Head of caudate nucleus (tissue), 42 donors: ENCODE measurements around the gene INF2.
"Not testable (repeated sequence)": the region's sequence is repeated elsewhere in the genome, so short reads cannot be mapped to it uniquely, and the experiment has no call there.

Experiments used
- DNase-seq, 42 donors: peaks; one replicate each; pipeline versions ENCODE4 v3.0.0 to v3.0.0-alpha.2; 2020 to 2021; ENCODE audit warnings: mixed read lengths in 7 of 42
- intact Hi-C: fragments of 100-400 bp; cut with DNase I; formaldehyde crosslinking; loops from one replicate; pipeline ENCODE4 v1.15.0; 2022

The INF2 gene

DNA sequence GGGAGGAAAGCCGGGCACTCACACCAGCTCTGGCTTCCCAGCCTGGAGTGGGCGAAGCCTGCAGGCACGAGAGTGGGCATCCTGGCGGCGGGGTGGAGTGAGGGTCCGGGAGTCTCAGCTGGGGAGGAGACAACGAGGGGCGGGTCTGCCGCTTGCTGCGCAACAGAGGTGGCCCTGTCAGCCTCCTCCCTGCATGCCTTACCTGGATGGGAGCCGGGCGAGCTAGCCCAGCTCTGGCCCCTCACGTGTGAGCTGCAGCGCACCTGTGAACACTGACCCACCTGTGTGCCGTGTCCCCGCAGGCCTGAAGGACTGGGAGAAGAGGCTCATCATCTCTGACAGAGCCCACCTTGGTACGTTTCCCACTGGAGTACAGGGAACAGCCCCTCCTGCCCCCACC is 49.6 kb downstream of the INF2 start:
- DNase-seq: no peak
- intact Hi-C loops: no loop called here

DNA sequence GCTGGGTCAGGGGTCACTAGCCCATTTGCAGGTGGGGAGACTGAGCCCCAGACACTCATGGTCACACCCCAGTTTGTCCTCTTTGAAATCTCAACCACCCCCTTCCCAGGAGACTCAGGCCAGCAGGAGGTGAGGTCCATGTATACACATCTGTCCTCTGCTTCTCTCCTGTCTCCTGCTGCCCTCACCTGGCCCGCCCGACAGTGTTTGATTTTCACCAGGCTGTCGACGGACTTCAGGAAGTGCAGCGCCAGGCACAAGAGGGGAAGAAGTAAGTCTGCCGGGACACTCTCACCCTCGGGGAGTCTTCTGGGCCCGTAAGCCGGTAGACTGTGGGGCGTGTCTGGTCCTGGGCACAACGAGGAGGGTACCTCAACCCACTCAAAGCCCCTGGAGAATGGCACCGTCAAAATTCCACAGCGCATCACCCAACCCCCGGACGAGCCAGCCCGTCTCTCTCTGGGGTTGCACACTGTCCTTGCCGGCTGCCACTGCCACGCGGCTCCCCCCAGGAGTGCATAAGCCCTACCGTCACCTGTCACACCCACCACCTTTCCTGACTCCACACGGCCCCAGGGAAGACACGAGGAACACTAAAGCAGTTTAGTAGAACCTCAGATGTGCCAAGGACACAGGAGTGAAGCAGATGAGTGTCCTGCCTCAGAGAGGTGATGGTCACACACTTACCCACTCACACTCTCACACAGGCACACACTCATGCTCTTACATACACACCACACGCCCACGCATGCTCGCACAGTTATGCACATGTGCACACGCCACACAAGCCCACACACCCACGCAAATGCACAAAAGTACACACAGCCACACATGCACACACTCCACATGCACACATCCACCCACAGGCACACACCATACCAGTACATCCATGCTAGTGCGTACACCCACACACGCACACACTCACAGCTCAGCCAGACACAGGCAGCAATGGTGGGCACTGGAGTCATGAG is 50.4 kb downstream of the INF2 start:
- intact Hi-C loops: no loop called here

DNA sequence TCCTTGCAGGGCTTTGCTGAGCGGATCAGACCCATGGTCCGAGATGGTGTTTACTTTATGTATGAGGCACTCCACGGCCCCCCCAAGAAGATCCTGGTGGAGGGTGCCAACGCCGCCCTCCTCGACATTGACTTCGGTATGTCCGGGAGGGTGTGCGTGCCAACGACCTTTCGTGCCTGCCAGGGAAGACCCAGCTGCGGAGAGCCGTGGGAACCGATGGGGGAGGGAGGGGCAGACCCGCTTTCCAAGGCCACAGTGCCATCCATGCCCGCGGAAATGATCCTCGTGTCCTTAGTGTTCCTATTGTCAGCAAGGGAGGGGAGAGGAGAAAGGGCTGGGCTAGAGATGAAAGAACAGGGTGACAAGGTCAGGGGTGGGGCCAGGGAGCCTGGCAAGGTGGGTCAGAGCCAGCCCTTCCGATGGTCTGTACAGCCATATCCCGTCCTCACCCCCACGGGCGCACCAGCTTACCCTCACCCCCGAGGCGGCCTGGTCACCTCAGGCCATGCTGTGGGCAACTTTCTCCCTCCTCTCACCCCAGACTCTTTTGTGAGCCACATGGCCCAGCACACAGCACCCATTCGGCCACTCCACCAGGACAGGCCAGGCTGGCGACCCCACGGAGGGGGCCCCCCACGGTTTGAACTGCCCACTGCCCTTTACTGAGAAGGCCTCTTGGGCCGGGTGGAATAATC is 51.8 kb downstream of the INF2 start:
- DNase-seq: peak in 1 of 42 donors; percentile 1
- intact Hi-C loops: no loop called here

More for the DNA sequence above, 50.4 kb downstream of the INF2 start:
- DNase-seq: no peak

DNA sequence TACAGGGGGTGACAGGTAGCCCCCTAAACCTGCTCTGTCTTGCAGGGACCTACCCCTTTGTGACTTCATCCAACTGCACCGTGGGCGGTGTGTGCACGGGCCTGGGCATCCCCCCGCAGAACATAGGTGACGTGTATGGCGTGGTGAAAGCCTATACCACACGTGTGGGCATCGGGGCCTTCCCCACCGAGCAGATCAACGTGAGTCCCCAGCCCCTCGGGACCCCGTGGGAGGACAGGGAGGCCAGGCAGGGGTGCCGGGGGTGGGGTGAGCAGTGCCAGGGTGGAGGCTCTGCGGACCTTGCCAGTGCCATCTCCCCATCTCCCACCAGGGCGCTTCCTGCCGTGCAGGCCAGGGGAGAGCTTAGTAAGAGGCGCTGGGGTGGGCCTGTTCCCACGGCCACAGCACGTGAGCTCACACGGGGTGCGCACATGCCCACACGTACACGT is 52.4 kb downstream of the INF2 start:
- intact Hi-C loops: no loop called here
- no peak for DNase-seq

DNA sequence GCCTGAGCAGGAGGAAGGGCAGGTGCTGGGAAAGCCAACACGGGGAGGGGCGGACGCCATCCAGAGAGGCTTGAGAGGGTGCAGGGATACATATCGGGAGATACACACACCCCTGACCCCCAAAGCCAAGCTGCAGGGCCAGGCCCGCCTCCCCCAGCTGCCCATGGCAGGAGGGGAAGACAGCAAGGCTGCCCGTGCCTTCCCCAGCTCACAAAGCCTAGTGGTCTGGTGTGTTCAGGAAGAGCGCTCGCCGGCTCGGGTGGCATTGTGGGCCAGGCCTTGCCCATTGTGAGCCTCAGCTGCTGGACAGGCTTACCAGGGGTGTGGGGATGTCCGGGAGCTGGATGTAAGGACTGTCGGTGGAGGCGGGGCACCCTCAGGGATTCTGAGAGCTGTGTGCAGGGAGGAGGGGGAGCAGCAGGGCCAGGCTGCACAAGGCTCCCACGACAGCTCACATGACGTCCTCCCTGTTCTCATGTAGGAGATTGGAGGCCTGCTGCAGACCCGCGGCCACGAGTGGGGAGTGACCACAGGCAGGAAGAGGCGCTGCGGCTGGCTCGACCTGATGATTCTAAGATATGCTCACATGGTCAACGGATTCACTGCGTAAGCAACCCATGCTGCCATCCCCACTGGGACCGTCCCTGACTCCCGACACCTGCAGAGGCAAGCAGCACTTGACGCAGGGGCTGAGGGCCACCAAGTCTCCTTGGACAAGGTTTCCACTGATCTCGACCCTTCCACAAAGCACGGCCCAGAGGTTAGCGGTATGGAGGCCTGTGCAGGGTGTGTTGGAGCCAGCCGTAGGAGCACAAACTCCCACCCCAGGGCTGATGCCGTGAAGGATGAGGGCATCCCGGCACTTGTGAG is 53.4 kb downstream of the INF2 start:
- no peak for DNase-seq
- intact Hi-C loops: no loop called here

DNA sequence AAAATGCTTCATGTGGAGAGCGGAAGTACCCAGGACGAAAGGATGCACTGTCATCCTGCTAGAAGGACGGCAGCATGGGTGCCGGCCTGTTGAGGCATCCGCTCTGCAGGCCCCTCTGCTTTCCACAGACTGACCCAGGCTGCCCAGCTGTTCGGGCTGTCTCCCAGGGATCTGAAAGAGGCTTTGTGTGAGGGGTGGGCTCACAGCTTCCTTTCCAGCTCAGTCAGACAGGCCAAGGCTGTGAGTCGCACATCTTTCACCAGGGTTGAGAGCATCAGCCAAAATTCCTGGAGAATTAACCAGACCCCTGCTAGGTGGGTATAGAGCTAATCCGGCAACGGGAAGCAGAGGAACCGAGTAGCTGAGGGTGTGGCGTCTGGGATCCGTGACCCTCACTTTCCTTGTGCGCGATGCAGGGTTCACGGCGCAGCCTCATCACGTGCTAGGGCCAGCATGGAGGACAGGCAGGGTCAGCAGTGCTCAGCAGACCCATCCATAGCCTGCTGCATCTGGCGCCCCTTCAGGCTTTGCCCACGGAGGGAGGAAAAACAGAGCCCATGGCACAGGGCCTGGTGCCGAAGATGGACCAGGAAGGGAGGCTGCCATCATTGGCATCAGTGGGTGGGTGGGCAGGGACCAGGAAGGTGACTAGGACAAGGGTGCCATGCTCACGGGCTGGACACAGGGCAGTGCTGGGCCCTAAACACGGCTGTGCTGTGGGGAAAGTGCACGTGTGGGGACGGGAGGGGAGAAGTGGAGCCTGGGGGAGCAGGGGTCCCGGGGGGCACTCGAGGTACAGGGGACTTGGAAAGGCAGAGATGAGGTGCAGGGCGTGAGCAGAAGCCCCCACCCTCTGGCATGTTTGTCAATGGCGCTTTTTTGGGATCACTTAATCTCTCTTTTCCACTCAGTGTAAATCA is 54.3 kb downstream of the INF2 start:
- intact Hi-C loops: no loop called here
- DNase-seq: peak in 25 of 42 donors; percentile 39 to 80 (median 60)

DNA sequence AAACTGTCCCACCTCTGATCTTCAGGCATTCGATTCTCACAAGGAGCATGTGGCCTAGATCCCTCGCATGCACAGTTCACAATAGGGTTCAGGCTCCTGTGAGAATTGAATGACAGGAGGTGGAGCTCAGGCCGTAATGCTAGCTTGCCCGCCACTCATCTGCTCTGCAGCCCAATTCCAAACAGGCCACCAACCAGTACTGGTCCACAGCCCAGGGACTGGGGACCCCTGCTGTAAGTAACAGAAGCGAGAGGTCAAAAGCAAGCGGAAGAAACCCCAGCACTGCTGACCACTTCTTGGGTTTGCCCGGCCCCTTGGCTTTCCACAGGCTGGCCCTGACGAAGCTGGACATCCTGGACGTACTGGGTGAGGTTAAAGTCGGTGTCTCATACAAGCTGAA is 55.1 kb downstream of the INF2 start:
- intact Hi-C loops: no loop called here
- DNase-seq: no peak

DNA sequence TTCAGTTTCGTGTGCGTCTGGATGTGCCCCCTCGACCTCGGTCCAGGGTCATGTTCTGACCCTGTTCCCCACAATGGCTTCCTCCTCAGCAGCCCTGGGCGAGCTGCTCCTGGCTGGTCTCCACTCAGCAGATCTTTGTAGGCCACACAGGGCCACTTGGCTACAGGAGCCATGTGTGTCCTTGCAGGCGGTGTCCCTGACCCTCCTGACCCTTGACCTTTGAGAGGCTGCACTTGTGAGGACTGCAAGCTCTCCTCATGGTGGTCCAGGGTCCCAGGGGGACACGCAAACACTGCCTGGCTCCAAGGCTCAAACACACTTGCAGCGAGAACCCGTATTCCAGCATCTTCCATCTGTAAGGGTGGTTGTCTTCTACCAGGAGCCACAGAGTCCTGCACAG is 56.0 kb downstream of the INF2 start:
- DNase-seq: no peak
- intact Hi-C loops: no loop called here

DNA sequence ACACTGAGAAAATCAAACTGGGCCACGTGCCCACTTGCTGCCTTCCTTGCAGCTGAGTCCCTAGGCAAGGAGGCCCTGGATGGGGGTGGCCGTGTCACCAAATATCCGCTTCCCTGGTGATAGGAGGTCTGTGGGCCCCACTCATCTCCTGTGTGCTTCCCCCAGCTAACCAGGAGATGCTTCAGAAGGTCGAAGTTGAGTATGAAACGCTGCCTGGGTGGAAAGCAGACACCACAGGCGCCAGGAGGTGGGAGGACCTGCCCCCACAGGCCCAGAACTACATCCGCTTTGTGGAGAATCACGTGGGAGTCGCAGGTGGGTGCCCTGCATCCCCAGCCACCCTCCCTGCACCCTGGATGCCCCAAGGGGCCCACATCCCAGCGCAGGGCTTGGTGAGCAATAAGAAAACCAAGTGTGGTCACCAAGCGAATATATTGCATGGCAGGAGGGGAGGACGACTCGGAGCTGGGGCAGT is 56.7 kb downstream of the INF2 start:
- intact Hi-C loops: no loop called here
- DNase-seq: peak in 1 of 42 donors; percentile 2

DNA sequence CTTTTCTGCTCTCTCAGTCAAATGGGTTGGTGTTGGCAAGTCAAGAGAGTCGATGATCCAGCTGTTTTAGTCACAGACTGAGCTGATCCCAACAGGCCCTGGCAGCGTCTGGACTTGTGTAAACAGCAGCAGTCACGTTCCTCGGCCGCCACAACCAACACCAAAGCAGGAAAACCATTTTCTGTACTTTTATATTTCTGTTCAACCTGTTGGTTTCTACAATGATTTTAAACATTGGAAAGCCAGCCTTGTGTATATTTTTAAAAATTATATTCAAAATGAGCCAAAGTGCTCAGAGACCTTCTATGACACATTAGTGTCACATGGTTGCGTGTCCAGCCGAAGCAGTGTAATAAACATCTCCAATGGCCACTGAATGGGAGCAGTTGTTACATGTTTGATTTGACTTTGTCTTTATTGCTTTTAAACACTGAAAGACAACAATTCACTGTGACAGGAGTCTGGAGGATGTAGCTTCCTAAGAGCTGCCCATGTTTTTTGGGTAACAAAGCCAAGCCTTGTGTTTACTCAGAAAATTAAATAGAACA is 57.6 kb downstream of the INF2 start:
- intact Hi-C loops: no loop called here
- DNase-seq: peak in 13 of 42 donors; percentile 3 to 84 (median 57)

DNA sequence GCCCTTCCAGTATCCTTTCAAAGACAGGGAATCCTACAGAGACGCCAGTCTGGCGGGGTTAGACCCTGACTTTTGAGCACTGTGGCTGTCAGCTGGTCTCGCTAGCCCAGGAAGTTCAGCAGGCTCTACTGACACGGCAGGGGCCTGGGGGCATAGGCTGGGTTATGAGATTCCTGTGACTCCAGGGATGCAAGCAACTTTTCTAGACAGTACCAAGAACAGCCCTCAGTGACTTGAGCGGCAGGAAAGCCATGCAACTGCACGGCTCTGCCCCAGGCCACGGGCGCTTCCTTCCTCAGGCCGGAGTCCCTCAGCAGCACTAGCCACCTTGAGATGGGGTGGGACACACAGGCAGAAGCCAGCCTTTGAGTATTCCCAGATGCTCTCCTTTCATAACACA is 58.5 kb downstream of the INF2 start:
- intact Hi-C loops: no loop called here
- peak in 1 of 42 donors; percentile 2 for DNase-seq

DNA sequence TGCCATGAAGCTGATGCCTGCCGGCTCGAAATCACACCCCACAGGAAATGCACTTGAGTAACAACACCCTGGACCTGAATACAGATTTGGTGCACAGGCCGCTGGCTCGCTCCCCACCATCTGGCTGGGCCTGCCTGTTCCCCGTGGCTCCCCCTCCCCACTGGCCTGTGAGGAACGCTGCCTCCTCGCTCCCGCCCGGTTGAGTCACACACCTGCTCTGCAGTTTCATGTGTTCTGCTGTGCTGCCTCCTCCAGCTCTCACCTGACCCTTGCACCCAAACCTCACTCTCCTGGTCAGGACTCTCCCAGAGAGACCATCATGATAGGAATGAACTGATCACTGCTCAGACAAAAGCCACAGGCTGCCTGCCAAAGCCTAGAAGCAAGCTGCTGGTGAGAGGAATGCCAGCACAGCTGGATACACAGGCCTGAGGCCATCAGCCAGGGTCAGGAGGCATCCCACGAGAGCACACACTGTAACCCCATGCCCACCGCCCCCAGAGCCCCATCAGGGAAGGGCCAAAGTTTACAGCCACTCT is 59.8 kb downstream of the INF2 start:
- intact Hi-C loops: no loop called here
- DNase-seq: peak; percentile 33 to 90 (median 75)

DNA sequence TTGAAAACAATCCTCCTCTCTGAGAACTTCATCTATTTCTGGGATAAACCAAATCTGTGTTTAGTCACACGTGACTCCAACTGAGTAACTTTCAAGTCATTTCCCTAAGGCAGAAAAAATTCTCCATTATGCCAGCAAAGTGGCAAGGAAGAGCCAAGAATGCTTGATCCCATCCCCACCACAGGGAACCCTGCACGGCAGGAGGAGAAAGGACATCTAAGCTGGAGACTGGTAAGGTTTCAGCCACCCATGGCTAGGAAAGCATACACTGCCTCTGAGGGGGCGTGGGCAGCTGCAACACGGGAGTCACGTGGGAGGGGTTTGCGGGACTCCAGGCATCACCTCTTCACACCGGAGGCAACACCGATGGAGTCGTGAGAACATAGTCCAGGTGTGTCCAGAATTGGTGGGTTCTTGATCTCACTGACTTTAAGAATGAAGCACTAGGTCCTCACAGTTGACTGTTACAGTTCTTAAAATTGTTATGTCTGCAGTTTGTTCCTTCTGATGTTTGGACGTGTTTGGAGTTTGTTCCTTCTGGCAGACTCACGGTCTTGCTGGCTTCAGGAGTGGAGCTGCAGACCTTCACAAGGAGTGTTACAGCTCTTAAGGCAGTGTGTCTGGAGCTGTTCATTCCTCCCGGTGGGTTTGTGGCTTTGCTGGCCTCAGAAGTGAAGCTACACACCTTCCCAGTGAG is 60.8 kb downstream of the INF2 start:
- intact Hi-C loops: no loop called here
- DNase-seq: no peak

DNA sequence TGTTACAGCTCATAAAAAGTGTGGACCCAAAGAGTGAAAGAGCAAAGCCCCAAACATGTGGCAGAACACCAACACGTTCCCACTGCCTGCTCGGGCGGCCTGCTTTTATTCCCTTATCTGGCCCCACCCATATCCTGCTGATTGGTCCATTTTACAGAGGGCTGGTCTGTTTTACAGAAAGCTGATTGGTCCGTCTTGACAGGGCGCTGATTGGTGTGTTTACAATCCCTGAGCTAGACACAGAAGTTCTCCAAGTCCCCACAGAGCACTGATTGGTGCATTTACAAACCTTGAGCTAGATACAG is 61.3 kb downstream of the INF2 start:
- DNase-seq, intact Hi-C loops: not testable (repeated sequence)

DNA sequence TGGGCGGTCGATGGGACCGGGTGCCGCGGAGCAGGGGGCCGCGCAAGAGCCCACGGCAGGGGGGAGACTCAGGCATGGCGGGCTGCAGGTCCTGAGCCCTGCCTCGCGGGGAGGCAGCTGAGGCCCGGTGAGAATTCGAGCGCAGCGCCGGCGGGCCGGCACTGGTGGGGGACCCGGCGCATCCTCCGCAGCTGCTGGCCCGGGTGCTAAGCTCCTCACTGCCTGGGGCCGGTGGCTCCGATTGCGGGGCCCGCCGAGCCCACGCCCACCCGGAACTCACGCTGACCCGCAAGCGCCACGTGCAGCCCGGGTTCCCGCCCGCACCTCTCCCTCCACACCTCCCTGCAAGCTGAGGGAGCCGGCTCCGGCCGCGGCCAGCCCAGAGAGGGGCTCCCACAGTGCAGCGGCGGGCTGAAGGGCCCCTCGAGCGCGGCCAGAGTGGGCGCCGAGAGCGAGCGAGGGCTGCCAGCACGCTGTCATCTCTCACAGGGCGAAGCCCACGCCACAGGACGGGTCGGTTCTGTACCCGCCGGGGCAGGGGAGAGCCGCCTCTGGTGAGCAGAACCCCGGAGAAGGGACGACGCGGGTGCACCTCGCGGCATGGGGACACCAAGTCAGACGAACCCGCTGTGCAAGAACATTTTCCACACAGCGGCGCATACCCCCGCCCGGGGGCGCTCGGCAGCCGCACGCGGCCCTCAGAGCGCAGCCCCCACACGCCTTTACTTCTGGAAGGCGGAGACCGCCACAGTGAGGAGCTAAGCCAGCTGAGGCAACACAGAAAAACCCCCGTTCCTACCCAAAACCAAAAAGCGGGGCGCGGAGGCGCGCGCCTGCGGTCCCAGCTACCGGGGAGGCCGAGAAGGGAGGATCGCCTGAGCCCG is 62.4 kb downstream of the INF2 start:
- DNase-seq: peak in 2 of 42 donors; percentile 30 to 36
- intact Hi-C loops: no loop called here

DNA sequence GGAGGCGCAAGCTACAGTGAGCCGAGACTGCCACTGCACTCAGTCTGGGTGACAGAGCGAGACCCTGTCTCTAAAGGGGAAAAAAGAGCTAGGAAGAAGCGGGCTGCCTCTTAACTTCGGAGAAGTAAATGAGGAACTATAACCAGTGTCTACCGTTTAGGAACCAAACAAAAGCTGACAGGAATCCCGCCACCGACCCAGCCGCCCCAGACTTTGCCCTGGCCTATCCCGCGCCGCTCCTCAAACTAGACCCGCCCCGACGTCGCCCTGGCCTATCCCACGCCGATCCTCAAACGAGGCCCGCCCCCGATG is 63.0 kb downstream of the INF2 start:
- peak in 1 of 42 donors; percentile 94 for DNase-seq
- intact Hi-C loops: no loop called here
